B cell (primary cell): ENCODE measurements around the gene ZNF580. TPM values are rescaled to one million over a fixed set of nuclear protein-coding genes. Genes with fewer than 3 reads are reported as not detected.
A peak's percentile ranks its signal among the peaks of the same experiment; 100 is the strongest.

ENCODE experiments used
- ATAC-seq: fragments of 200-7000 bp; cut with Tn5 transposase; one replicate; pipeline ENCODE4 v1.10.0; 2021; ENCODE audit warnings: low read depth, mild to moderate bottlenecking, moderate number of reproducible peaks, moderate library complexity
- CTCF ChIA-PET: fragments of 350-600 bp; sonication (Branson Sonifier 250); formaldehyde crosslinking; loops from one replicate; lab custom pipeline; 2021; ENCODE audit warnings: antibody characterized with exemption, inconsistent platforms; lab: Charles Lee
- POLR2A ChIA-PET: fragments of 350-600 bp; sonication (Branson Sonifier 250); formaldehyde crosslinking; loops from one replicate; lab custom pipeline; 2021; ENCODE audit warnings: antibody characterized with exemption; lab: Charles Lee
- DNase-seq: peaks from one replicate; pipeline ENCODE4 v3.0.0; 2013
- H2AFZ ChIP-seq: 2 replicates; pipeline ENCODE4 v1.6.1; 2012; ENCODE audit warnings: mild to moderate bottlenecking, low read depth, low read length; ENCODE audit not compliant: insufficient read depth, poor library complexity, severe bottlenecking
- H3K27ac ChIP-seq, 2 donors: 1 replicate in 1 of 2; 2 replicates in 1 of 2; pipeline ENCODE4 v1.5.1; 2012 to 2013; ENCODE audit warnings: low read length in 2 of 2, mild to moderate bottlenecking in 2 of 2, moderate library complexity in 1 of 2
- H3K27me3 ChIP-seq, 4 experiments: fragments of 200-600 bp in 1 of 4; sonication (generic) in 1 of 4; replicated peaks in 1 of 4; 1 replicate in 2 of 4; 2 replicates in 2 of 4; pipeline versions ENCODE4 v1.6.1 to v1.7.0; 2013 to 2016; ENCODE audit warnings: low read length in 3 of 4, mild to moderate bottlenecking in 2 of 4, mixed read lengths in 1 of 4, moderate library complexity in 1 of 4; ENCODE audit not compliant: insufficient read depth in 4 of 4, control insufficient read depth in 3 of 4; ENCODE audit errors: control extremely low read depth in 1 of 4
- H3K36me3 ChIP-seq, 2 experiments: replicated peaks in 1 of 2; 1 replicate in 1 of 2; 2 replicates in 1 of 2; pipeline versions ENCODE4 v1.6.1 to v1.7.1; 2013; ENCODE audit warnings: low read length in 1 of 2; ENCODE audit not compliant: insufficient read depth in 2 of 2, control insufficient read depth in 1 of 2; ENCODE audit errors: control extremely low read depth in 1 of 2, extremely low read depth in 1 of 2
- H3K4me1 ChIP-seq, 2 donors: fragments of 200-600 bp in 1 of 2; sonication (generic) in 1 of 2; 1 replicate in 1 of 2; 2 replicates in 1 of 2; pipeline versions ENCODE4 v1.5.1 to v1.6.1; 2013 to 2017; ENCODE audit warnings: low read length in 2 of 2; ENCODE audit not compliant: control insufficient read depth in 2 of 2, insufficient read depth in 2 of 2
- H3K4me2 ChIP-seq: replicated peaks from 2 replicates; pipeline ENCODE3; 2012; ENCODE audit warnings: mild to moderate bottlenecking, low read depth, low read length; ENCODE audit not compliant: poor library complexity, severe bottlenecking
- H3K4me3 ChIP-seq, 5 experiments: fragments of 200-600 bp in 1 of 5; sonication (generic) in 1 of 5; 1 replicate in 3 of 5; 2 replicates in 2 of 5; pipeline versions ENCODE4 v1.5.1 to v1.7.0; 2011 to 2016; ENCODE audit warnings: low read length in 4 of 5, mild to moderate bottlenecking in 4 of 5, low read depth in 2 of 5, control low read depth in 1 of 5, moderate library complexity in 1 of 5; ENCODE audit not compliant: insufficient read depth in 1 of 5; ENCODE audit errors: control extremely low read depth in 1 of 5, extremely low read depth in 1 of 5
- H3K79me2 ChIP-seq: fragments of 200-600 bp; sonication (generic); one replicate; pipeline ENCODE4 v1.6.0; 2016; ENCODE audit warnings: low read length; ENCODE audit not compliant: control insufficient read depth, insufficient read depth
- H3K9ac ChIP-seq: fragments of 200-600 bp; sonication (generic); 2 replicates; pipeline ENCODE4 v1.6.1; 2017; ENCODE audit warnings: mild to moderate bottlenecking, low read length, moderate library complexity
- H3K9me3 ChIP-seq, 3 donors: one replicate each; pipeline versions ENCODE4 v1.6.1 to v1.7.1; 2013; ENCODE audit warnings: low read length in 2 of 3; ENCODE audit not compliant: control insufficient read depth in 2 of 3, insufficient read depth in 1 of 3; ENCODE audit errors: control extremely low read depth in 1 of 3
- H4K20me1 ChIP-seq: 2 replicates; pipeline ENCODE4 v1.6.0; 2012; ENCODE audit warnings: mild to moderate bottlenecking, low read length; ENCODE audit not compliant: insufficient read depth, control insufficient read depth, poor library complexity, severe bottlenecking
- H3K27ac Mint-ChIP-seq: one replicate; pipeline ENCODE4 v1.8.0; 2021; ENCODE audit warnings: mixed read lengths
- H3K27me3 Mint-ChIP-seq: one replicate; pipeline ENCODE4 v1.8.0; 2021; ENCODE audit warnings: mixed read lengths
- H3K4me1 Mint-ChIP-seq: one replicate; pipeline ENCODE4 v1.8.0; 2021; ENCODE audit warnings: mixed read lengths
- H3K4me3 Mint-ChIP-seq: one replicate; pipeline ENCODE4 v1.8.0; 2021; ENCODE audit warnings: mixed read lengths
- H3K9me3 Mint-ChIP-seq: one replicate; pipeline ENCODE4 v1.8.0; 2022; ENCODE audit warnings: mixed read lengths; ENCODE audit not compliant: insufficient read depth
- CTCF ChIP-seq: fragments of 200-600 bp; IDR thresholded peaks from one replicate; pipeline ENCODE4 v1.8.0; 2022; ENCODE audit warnings: antibody characterized with exemption, mild to moderate bottlenecking
- EZH2 ChIP-seq: IDR thresholded peaks from 2 replicates; pipeline ENCODE4 v1.6.1; 2012; ENCODE audit warnings: borderline replicate concordance, low read depth, mild to moderate bottlenecking, moderate library complexity, low read length; ENCODE audit not compliant: insufficient read depth, poor library complexity, severe bottlenecking
- WGBS: methylation state at CpG from one replicate; pipeline ENCODE4 v1.1.5; 2013; ENCODE audit warnings: missing lambda C conversion rate; ENCODE audit not compliant: insufficient coverage; 5-methylcytosine and 5-hydroxymethylcytosine counted together
- intact Hi-C: fragments of 100-400 bp; cut with micrococcal nuclease; formaldehyde crosslinking; loops from one replicate; pipeline ENCODE4 v1.10.0; 2022
- polyA plus RNA-seq: library from polyadenylated mRNA; depleted of rRNA; stranded (reverse); fragments of >200 nt; gene quantifications from 2 replicates; pipeline ENCODE4 v1.2.3, GENCODE V29; 2012
- total RNA-seq, 2 donors: library from RNA; stranded (reverse); fragments of 120-200 nt in 1 of 2; gene quantifications; 1 replicate in 1 of 2; 2 replicates in 1 of 2; pipeline versions ENCODE4 v1.2.3 to v1.2.4, GENCODE V29; 2013 to 2022

ZNF580 gene
- total and polyA plus RNA-seq, 2 donors (not counting 1 experiment from before 2014, with no cell fraction given), result 69.8 to 101 TPM

- peaks cover 0 to 90% of the 10 kb centered on the region in 2 experiments for H3K36me3 ChIP-seq
- CTCF ChIA-PET, result no interaction called here
Observed at GRCh38 chr19:55688422-55689218, 47.8 kb downstream of the ZNF580 start.

More at GRCh38 chr19:55688422-55689218, 47.8 kb downstream of the ZNF580 start:
- peaks cover 9 to 30% of the 10 kb centered on the region in 2 donors for H3K4me1 ChIP-seq
- Mint-ChIP-seq H3K27me3 (no peaks in the 10 kb centered on the region), H3K27ac (peak overlapping the region; percentile 56), H3K4me1 (peaks cover 37% of the 10 kb centered on the region), H3K9me3 (no peaks in the 10 kb centered on the region), H3K4me3 (no peak overlapping the region)
- WGBS, result 78% methylated on average over 23 of the region's 27 CpGs
- no peak overlapping the region for H2AFZ ChIP-seq
- H3K9me3 ChIP-seq, result no peaks in the 10 kb centered on the region
- peaks cover 91% of the 10 kb centered on the region for H4K20me1 ChIP-seq
- TF ChIP-seq CTCF (no peak), EZH2 (no peak)
- peaks cover 67% of the 10 kb centered on the region for H3K79me2 ChIP-seq
- H3K4me2 ChIP-seq, result peak overlapping the region; percentile 39
- peak; percentile 51 for ATAC-seq
- peak overlapping the region; percentile 6 to 23 for H3K27ac ChIP-seq
- POLR2A ChIA-PET, result no interaction called here
- no peaks in the 10 kb centered on the region for H3K27me3 ChIP-seq
- peak; percentile 52 for DNase-seq
- no peak overlapping the region for H3K9ac ChIP-seq
- intact Hi-C loops, result no loop called here
- no peak overlapping the region for H3K4me3 ChIP-seq
